Measurements from ENCODE around the gene WDSUB1.

Gene WDSUB1

GRCh38 chr2:159219394-159219998 lies 67.0 kb downstream of the WDSUB1 start:
- DNase-seq (ENCODE audit: extremely low read depth, low read depth), result no peak
- no peak for TF ChIP-seq CTCF (IDR thresholded peaks at IDR 0.05; ENCODE audit: low read depth, low read length)

GRCh38 chr2:159218389-159218788 lies 68.1 kb downstream of the WDSUB1 start:
- TF ChIP-seq CTCF (IDR thresholded peaks at IDR 0.05; ENCODE audit: low read depth, low read length), result no peak
- DNase-seq (ENCODE audit: extremely low read depth, low read depth), result no peak

GRCh38 chr2:159217676-159218075 lies 68.8 kb downstream of the WDSUB1 start:
- no peak for DNase-seq (ENCODE audit: extremely low read depth, low read depth)
- no peak for TF ChIP-seq CTCF (IDR thresholded peaks at IDR 0.05; ENCODE audit: low read depth, low read length)

- no peak for DNase-seq (ENCODE audit: extremely low read depth, low read depth)
- no peak for TF ChIP-seq CTCF (IDR thresholded peaks at IDR 0.05; ENCODE audit: low read depth, low read length)
Observed at GRCh38 chr2:159215116-159215515, 71.4 kb downstream of the WDSUB1 start.

- no peak for DNase-seq (ENCODE audit: extremely low read depth, low read depth)
- no peak for TF ChIP-seq CTCF (IDR thresholded peaks at IDR 0.05; ENCODE audit: low read depth, low read length)
Observed at GRCh38 chr2:159214325-159214865, 72.1 kb downstream of the WDSUB1 start.

GRCh38 chr2:159213296-159213695 lies 73.2 kb downstream of the WDSUB1 start:
- no peak for DNase-seq (ENCODE audit: extremely low read depth, low read depth)
- TF ChIP-seq CTCF (IDR thresholded peaks at IDR 0.05; ENCODE audit: low read depth, low read length), result no peak

GRCh38 chr2:159211447-159212396 lies 74.8 kb downstream of the WDSUB1 start:
- no peak for TF ChIP-seq CTCF (IDR thresholded peaks at IDR 0.05; ENCODE audit: low read depth, low read length)
- DNase-seq (ENCODE audit: extremely low read depth, low read depth), result no peak
